IgD-negative memory B cell (primary cell): ENCODE measurements around the gene SALL4. TPM values are rescaled to one million over a fixed set of nuclear protein-coding genes. Genes with fewer than 3 reads are reported as not detected.
A peak's percentile ranks its signal among the peaks of the same experiment; 100 is the strongest.
"Not testable (repeated sequence)": the region's sequence is repeated elsewhere in the genome, so short reads cannot be mapped to it uniquely, and the experiment has no call there.

ENCODE experiments used
- H3K27ac Mint-ChIP-seq, 3 donors: one replicate each; pipeline ENCODE4 v1.8.0; 2020 to 2022; ENCODE audit warnings: mild to moderate bottlenecking in 3 of 3, mixed read lengths in 3 of 3, moderate library complexity in 1 of 3
- H3K27me3 Mint-ChIP-seq: one replicate; pipeline ENCODE4 v1.8.0; 2021; ENCODE audit warnings: mixed read lengths
- H3K36me3 Mint-ChIP-seq: one replicate; pipeline ENCODE4 v1.8.0; 2020; ENCODE audit warnings: mild to moderate bottlenecking, mixed read lengths
- H3K4me1 Mint-ChIP-seq, 3 donors: one replicate each; pipeline ENCODE4 v1.8.0; 2020 to 2022; ENCODE audit warnings: mixed read lengths in 3 of 3, mild to moderate bottlenecking in 1 of 3
- H3K4me3 Mint-ChIP-seq, 4 donors: one replicate each; pipeline ENCODE4 v1.8.0; 2020 to 2022; ENCODE audit warnings: mild to moderate bottlenecking in 4 of 4, mixed read lengths in 4 of 4, moderate library complexity in 3 of 4
- H3K9me3 Mint-ChIP-seq, 3 donors: one replicate each; pipeline ENCODE4 v1.8.0; 2020 to 2021; ENCODE audit warnings: mixed read lengths in 3 of 3, mild to moderate bottlenecking in 1 of 3
- polyA plus RNA-seq: library from polyadenylated mRNA; unstranded; fragments of 300-500 nt; fragmentation: Illumina TruSeq; gene quantifications from one replicate; pipeline ENCODE4 v1.2.3, GENCODE V29; 2021

The SALL4 gene
- polyA plus RNA-seq, 1 donor from 2014 or later, result not detected

DNA sequence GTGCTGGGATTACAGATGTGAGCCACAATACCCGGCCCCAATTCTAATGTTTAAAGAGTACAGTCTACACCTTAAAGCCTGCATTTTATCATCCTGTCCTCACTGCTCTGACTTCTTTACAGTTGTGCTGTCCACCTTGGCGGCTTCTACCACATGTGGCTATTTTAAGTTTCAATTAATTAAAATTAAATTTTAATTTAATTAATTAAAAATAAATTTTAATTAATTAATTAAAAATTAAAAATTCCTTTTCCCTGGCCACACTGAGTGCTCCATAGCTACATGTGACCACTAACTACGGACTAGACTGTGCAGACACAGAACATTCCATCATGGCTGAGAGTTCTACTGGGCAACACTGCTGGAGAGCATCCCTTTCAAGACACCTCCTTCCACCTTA, 61.5 kb downstream of the SALL4 start:
- Mint-ChIP-seq H3K36me3 (peaks cover under 1% of the 10 kb centered on the region), H3K9me3 (no peaks in the 10 kb centered on the region), H3K27me3 (peaks cover 3% of the 10 kb centered on the region), H3K4me3 (no peak overlapping the region), H3K4me1 (no peaks in the 10 kb centered on the region), H3K27ac (no peak overlapping the region)

DNA sequence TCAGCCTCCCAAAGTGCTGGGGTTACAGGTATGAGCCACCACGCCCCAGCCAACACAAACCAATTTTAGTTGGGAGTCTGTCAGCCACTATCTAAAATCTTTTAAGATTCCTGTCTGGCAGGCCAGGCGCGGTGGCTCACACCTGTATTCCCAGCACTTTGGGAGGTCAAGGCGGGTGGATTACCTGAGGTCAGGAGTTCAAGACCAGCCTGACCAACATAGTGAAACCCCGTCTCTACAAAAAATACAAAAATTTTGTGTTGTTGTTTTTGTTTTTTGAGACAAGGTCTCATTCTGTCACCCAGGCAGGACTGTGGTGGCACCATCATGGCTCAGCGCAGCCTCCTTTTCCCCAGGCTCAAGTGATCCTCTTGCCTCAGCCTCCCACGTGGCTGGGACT, 62.0 kb downstream of the SALL4 start:
- H3K4me3 Mint-ChIP-seq, H3K9me3 Mint-ChIP-seq, H3K27me3 Mint-ChIP-seq, H3K36me3 Mint-ChIP-seq, H3K4me1 Mint-ChIP-seq, H3K27ac Mint-ChIP-seq: not testable (repeated sequence)

DNA sequence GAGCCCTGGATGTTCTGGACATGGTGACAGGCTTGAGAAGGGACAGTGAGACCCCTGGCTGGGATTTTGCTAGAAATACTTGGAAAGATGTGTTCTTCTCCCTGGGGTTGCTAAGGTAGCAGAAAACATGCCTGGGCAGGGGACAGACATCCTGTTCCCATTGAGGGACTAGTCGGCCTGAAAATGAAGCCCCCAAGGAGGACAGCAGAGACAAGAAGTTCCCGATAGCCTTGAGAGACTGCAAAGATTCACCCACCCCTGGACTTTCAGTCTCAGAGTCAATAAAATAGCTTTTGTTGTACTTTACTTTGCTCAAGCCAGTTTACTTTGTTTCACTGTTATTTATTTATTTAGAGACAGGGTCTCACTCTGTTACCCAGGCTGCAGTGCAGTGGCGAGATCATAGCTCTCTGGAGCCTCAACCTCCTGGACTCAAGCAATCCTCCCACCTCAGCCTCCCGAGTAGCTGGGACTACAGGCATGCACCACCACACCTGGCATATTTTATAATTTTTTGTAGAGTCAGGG, 62.5 kb downstream of the SALL4 start:
- Mint-ChIP-seq H3K36me3 (peaks cover 2% of the 10 kb centered on the region), H3K9me3 (no peaks in the 10 kb centered on the region), H3K4me1 (no peaks in the 10 kb centered on the region), H3K27ac (no peak overlapping the region), H3K4me3 (no peak overlapping the region), H3K27me3 (peaks cover 3% of the 10 kb centered on the region)

DNA sequence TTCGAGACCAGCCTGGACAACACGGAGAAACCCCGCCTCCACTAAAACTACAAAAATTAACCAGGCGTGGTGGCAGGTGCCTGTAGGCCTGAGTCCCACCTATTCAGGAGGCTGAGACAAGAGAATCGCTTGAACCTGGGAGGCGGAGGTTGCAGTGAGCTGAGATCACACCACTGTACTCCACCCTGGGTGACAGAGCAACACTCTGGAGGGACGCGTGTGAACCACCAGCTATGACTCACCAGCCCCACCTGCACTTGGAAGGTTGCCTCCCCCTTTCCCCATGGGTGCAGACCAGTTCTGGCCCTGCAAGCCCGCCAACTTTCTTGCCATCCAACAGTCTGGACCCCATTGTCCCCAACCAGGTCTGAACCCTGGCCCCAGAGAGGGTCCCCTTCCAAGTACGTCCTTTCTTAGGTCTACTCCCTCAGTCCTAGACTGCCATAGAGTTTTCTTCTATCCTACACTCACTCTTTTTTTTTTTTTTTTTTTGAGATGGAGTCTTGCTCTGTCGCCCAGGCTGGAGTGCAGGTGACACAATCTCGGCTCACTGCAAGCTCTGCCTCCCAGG, 63.4 kb downstream of the SALL4 start:
- Mint-ChIP-seq H3K9me3 (no peaks in the 10 kb centered on the region), H3K27ac (no peak overlapping the region), H3K27me3 (no peaks in the 10 kb centered on the region), H3K4me3 (no peak overlapping the region), H3K36me3 (peaks cover 2% of the 10 kb centered on the region), H3K4me1 (no peaks in the 10 kb centered on the region)

DNA sequence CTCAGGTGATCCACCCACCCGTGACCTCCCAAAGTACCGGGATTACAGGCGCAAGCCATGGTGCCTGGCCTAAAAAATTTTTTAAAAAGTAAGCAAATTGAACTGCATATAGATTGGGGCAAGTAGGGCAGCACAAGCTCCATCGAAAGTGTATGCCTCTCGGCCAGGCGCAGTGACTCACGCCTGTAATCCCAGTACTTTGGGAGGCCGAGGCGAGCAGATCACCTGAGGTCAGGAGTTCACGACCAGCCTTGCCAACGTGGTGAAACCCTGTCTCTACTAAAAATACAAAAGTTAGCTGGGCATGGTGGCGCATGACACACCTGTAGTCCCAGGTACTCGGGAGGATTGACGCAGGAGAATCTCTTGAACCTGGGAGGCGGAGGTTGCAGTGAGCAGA, 64.1 kb downstream of the SALL4 start:
- H3K36me3 Mint-ChIP-seq, H3K4me1 Mint-ChIP-seq, H3K27me3 Mint-ChIP-seq, H3K9me3 Mint-ChIP-seq: not testable (repeated sequence)
- Mint-ChIP-seq H3K4me3 (peak overlapping the region in 1 of 4 donors; percentile 70), H3K27ac (peak overlapping the region in 1 of 3 donors; percentile 53)

DNA sequence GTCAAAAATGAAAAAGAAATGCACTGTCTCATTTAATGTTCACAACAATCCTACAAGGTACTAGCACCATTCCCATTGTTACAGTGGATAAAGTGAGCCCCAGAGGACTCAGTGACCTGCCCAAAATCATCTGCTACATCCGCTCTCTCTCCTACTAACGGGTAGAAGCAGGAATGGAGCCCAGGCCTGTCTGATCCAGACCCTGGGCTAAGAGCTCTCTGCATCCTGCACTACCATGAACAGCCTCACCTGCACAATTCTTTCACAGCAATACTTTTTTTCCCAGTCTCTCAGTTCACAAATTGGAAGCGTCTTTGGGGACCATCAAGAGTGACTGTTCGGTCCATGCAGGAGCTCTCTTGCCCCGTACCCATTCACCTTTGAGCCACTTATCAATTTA, 65.4 kb downstream of the SALL4 start:
- no peak overlapping the region for H3K4me3 Mint-ChIP-seq
- no peaks in the 10 kb centered on the region for H3K27me3 Mint-ChIP-seq
- H3K27ac Mint-ChIP-seq, result no peak overlapping the region
- no peaks in the 10 kb centered on the region for H3K4me1 Mint-ChIP-seq
- no peaks in the 10 kb centered on the region for H3K9me3 Mint-ChIP-seq
- peaks cover 2% of the 10 kb centered on the region for H3K36me3 Mint-ChIP-seq

DNA sequence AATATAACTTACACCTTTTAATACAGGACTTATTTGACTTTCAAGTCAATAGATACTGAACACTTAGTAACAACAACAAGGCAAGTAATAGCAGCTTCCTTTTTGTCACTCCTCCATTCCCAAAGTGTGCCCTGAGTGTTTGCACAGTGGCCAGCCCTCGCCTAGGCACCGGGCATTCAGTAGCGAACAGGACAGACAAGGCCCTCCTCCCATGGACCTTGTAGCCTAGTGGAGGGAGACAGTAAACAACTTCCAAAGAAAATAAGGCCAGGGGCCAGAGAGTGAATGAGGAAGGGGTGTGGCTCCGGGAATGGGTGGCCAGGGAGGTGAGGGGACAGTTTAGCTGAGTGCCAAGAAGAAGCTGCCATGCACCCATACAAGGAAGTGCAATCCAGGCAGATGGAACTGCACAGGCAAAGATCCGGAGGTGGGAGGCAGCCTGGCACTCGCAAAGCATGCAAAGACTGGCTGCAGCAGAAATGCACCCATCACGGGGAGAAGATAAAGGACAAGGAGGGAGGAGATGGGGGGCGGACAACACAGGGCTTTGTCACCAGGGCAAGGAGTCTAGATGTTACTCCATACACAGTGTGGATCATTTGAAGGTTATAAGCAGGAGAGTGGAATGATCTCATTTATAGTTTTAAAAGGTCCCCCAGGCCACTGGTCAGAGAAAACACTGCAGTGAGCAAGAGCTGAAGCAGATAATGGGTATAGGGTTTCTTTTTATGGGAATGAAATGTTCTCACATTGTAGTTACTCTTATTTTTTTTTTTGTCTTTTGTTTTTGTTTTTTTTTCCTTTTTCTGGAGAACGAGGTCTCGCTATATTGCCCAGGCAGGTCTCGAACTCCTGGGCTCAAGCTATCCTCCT, 66.4 kb downstream of the SALL4 start:
- no peak overlapping the region for H3K4me3 Mint-ChIP-seq
- H3K36me3 Mint-ChIP-seq, result peaks cover 2% of the 10 kb centered on the region
- no peaks in the 10 kb centered on the region for H3K9me3 Mint-ChIP-seq
- H3K4me1 Mint-ChIP-seq, result no peaks in the 10 kb centered on the region
- H3K27ac Mint-ChIP-seq, result no peak overlapping the region
- H3K27me3 Mint-ChIP-seq, result no peaks in the 10 kb centered on the region

DNA sequence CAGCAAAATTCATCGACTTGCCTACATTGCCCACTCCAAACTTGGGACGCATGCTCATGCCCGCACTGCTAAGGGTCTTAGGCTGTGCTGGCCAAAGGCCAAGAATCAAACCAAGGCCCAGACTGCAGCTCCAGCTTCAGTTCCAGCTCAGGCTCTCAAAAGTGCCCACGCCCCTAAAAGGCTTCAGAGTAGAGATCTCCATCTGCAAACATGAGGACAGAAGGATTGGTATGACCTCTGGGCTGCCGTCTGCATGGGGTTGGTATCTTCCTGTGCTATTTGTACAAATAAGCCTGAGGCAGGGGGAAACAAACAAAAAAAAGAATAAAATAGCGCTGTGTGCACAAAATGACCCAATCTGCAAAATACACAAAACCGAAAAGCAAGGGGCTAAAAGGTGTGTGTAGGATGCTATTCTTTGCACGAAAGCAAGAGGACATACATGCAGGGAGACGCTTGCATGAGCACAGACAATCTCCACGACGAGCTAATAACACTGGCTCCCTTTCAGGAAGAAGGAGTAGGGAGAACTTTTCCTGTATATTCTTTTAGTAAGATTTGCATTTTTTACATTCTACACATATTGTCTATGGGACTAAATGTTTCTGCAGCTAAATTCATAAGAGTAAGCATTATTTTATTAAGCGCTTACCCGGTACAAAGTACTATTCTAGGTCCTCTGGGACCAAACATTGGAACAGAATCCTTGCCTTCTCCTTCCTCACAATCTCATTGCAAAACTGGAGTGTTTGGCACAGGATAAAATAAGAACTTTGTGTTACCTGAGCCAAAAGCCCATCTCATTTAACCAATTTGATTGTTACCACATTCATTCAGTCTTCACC, 67.2 kb downstream of the SALL4 start:
- Mint-ChIP-seq H3K4me1 (no peaks in the 10 kb centered on the region), H3K4me3 (no peak overlapping the region), H3K27me3 (no peaks in the 10 kb centered on the region), H3K36me3 (peaks cover 2% of the 10 kb centered on the region), H3K9me3 (no peaks in the 10 kb centered on the region), H3K27ac (no peak overlapping the region)

DNA sequence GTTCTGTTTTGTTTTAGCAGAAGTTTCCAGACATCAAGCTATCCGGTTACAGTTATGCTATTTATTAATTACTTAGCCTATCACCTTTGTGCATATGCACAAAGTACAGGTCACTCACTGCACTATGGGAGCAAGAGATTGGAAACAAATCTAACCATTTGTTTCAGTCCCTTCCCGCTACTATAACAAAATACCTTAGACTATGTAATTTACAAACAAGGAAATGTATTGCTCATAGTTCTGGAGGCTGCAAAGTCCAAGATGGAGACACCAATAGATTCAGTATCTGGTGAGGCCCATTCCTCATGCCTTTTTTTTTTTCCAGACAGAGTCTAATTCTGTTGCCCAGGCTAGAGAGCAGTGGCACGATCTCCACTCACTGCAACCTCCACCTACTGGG, 69.3 kb downstream of the SALL4 start:
- no peaks in the 10 kb centered on the region for H3K27me3 Mint-ChIP-seq

More for the DNA sequence above, 69.3 kb downstream of the SALL4 start:
- Mint-ChIP-seq H3K9me3 (no peaks in the 10 kb centered on the region), H3K4me1 (no peaks in the 10 kb centered on the region), H3K27ac (no peak overlapping the region), H3K4me3 (no peak overlapping the region), H3K36me3 (peaks cover 2% of the 10 kb centered on the region)

Other genes with a start within 250 kb of the SALL4 start
- 0.20 TPM for gene ATP9A, start 34.1 kb downstream of the SALL4 start, polyA plus RNA-seq